Midbrain (tissue), 1 donor: ENCODE data around the gene PSMA6.
"Not testable (repeated sequence)": the region's sequence is repeated elsewhere in the genome, so short reads cannot be mapped to it uniquely, and the experiment has no call there.

ENCODE experiments used
- DNase-seq: peaks from one replicate; lab custom pipeline; 2025; lab: John Stamatoyannopoulos, UW

Gene PSMA6

GRCh38 chr14:35292051-35292769, at the start of gene PSMA6:
TSS of gene PSMA6 (plus strand) at chr14:35292382. CDS start at chr14:35292477, 95 bp downstream.
- DNase-seq, result peak; percentile 100

- no peak for DNase-seq
These were observed 49.4 kb upstream of the PSMA6 start for GRCh38 chr14:35242599-35243311.

- DNase-seq, result no peak
These were observed 48.2 kb upstream of the PSMA6 start for GRCh38 chr14:35243956-35244355.

GRCh38 chr14:35244542-35244941, 47.6 kb upstream of the PSMA6 start:
- DNase-seq, result no peak

DNA sequence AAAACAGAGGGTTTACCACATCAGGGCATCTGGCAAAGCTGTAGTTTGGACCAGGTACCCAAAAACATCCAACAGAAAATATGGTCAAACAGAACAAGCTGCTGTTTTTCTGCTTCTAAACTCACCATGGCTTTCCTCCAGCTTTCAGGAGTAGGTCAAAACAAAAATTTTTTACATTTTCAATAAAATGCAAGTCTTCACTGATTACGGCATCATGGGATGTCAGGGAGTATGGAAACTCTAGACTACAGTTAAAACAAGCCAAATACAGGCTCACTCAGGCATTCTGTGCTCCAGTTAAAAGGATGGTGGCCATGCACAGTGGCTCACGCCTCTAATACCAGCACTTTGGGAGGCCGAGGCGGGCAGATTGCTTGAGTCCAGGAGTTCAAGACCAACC, 47.1 kb upstream of the PSMA6 start:
- DNase-seq, result no peak

- no peak for DNase-seq
These were observed 44.3 kb upstream of the PSMA6 start for GRCh38 chr14:35247777-35248475.

DNA sequence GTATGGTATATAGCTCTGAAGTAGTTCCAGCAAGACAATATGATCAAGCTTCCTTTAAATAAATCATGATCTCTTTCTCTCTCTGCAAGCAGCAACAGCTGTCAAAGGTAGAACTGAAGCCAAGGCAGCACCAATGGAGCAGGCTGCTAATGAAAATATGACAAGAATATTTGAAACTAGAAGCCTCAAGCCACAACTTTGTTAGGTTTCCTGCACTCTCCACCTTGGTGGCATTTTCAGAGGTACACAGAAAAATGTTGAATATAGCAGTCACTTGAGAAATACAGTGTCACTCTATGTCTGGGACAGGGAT, 43.8 kb upstream of the PSMA6 start:
- no peak for DNase-seq

DNA sequence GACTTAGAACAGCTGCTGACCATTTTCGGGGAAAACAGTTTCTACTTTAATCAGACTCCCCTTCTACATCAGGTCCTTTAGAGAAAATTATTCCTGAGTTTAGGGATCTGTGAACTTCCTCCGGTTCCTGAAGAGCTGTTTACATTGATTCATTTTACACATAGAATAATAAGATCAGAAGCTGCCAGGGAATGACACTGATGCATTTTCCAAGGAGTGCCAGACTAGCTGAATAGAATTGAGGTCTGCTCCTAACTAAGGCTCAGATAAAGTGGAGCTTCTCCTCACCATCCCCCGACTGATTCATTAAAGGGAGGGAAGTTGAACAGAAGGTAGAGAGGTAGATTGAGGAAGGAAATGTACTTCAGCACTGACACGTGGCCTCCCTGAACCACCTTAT, 41.9 kb upstream of the PSMA6 start:
- no peak for DNase-seq

- DNase-seq, result no peak
These were observed 39.7 kb upstream of the PSMA6 start for GRCh38 chr14:35252451-35252868.

- not testable (repeated sequence) for DNase-seq
These were observed 39.1 kb upstream of the PSMA6 start for GRCh38 chr14:35253056-35253455.

- not testable (repeated sequence) for DNase-seq
These were observed 38.1 kb upstream of the PSMA6 start for GRCh38 chr14:35254034-35254622.

DNA sequence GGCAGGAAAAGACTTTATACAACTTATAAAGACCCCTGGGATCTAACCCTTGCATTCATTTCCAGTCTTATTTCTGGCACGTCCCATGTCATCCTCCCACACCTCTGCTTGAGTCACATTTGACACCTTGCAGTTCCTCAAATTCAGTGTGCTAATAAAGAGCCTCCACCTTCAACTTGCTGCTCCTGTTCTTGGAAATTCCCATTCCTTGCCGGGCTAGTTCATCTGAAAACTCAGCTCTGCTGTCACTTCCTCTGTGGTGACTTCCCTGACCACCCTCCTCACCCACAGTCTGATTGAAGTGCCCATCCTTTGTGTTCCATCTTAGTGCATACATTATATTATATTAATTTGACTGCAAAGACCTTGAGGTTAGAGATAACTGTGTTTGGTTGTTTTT, 37.4 kb upstream of the PSMA6 start:
- DNase-seq, result no peak

DNA sequence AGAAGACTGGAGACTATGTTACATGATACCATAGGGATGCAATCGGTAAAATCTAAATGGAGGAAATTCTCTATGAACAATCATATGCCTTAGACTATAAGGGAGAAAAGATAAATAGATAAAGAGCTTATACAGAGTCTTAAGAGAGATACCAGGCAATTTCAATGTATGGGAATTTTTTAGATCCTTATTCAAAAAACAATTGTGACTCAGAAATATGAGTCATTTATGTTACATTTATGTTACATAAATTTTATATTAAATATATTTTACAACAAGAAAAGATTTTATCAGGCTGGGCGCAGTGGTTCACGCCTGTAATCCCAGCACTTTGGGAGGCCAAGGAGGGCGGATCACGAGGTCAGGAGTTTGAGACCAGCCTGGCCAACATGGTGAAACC, 36.5 kb upstream of the PSMA6 start:
- DNase-seq, result no peak

DNA sequence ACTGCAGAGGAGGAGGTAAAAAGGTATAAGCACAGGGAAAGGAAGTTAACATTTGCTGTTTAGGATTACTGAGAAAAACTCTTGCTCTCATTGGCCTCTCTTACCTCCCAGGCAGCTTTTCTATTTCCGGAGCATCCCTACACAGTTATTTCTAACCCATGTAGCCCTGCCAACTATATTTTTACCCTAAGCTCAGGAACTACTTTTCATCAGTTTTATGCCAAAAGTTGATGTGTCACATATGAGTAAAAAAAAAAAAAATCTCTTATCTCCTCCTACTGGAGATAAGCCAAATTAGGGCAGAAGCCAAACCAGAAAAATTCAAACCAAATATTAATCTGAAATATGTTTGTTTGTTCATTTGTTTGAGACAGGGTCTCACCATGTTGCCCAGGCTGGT, 34.4 kb upstream of the PSMA6 start:
- DNase-seq, result no peak

- DNase-seq, result no peak
These were observed 33.8 kb upstream of the PSMA6 start for GRCh38 chr14:35258420-35258819.

- DNase-seq, result peak; percentile 14
These were observed 30.4 kb upstream of the PSMA6 start for GRCh38 chr14:35261774-35262173.

DNA sequence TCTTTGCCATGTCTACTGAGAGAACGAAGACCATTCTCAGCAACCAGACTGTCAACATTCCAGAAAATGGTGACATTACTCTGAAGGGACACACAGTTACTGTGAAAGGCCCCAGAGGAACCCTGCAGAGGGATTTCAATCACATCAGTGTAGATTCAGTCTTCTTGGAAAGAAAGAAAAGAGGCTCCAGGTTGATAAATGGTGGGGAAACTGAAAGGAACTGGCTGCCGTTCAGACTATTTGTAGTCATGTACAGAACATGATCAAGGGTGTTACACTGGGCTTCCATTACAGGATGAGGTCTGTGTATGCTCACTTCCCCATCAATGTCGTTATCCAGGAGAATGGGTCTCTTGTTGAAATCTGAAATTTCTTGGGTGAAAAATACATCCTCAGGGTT, 29.7 kb upstream of the PSMA6 start:
- no peak for DNase-seq

DNA sequence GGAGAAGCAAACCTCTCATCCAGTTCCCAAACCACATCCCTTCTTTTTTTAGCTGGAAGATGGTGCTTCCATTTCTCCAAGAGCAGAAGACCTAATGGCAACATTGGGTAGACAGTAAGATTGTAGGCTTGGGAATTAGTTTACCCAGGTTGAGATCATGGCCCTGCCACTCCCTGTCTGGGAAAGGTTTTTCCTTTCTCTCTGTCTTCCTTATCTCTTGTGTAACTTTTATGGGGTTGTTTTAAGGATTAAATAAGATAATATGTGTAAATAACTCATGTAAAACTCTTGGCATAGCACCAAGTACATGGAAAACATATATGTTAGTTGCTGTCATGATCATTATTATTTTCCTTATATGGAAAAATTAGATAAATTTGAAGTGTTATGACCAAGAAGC, 23.2 kb upstream of the PSMA6 start:
- no peak for DNase-seq

- no peak for DNase-seq
These were observed 17.4 kb upstream of the PSMA6 start for GRCh38 chr14:35274805-35275204.

DNA sequence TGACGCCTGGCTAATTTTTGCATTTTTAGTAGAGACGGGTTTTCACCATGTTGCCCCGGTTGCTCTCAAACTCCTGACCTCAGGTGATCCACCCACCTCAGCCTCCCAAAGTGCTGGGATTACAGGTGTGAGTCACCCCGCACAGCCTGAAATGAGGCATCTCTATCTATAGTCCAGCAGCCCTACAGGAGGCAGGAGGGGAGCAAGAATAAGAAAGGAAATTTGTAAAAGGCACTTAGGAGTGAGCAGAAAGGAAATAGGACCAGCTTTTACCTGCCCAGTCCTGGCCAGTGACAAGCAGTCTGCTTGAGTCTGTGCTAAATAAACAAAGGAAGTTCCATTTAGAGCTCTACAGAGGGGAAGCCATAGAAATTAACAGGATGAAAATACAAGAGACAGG, 15.0 kb upstream of the PSMA6 start:
- no peak for DNase-seq

- no peak for DNase-seq
These were observed 12.8 kb upstream of the PSMA6 start for GRCh38 chr14:35279369-35279768.

DNA sequence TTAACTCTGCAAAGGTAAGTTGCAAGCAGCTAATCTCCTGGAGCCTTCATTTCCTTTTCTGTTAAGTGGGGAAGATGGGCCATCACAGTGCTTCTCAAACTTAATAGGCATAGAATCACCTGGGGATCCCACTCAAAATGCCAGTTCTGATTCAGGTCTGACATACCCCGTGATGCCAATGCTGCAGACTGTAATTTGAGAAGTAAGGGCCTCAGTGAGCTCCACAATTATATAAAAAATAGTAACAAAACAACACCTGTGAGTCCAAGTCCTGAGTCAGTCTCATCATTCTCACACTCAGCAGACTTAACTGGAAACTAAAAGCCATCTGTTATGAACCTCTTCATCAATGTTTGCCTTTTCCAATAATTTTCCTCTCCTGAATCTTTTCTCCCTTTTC, 10.8 kb upstream of the PSMA6 start:
- DNase-seq, result no peak

GRCh38 chr14:35284506-35284905, 7.7 kb upstream of the PSMA6 start:
- DNase-seq, result no peak
